ENCODE measurements around the gene ACSS2.

DNA sequence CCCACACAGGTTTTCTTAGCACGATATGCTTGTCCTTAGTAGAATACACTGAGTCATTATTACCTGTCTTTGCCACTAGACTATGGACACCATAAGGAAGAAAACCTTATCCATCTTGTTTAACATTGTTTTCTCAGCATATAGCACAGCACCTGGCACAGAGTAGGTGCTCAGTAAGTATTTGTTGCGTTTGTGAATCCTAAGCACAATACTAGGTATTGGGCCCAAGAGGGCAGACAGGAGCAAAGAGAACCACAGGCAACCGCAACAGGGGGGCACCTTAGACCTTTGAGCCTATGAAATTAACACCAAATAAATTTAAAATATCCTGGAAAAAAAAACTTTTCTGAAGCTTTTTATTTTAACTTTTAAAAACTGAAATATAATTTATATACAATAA, 47.2 kb upstream of the ACSS2 start:
- TF ChIP-seq, protein P1, sequence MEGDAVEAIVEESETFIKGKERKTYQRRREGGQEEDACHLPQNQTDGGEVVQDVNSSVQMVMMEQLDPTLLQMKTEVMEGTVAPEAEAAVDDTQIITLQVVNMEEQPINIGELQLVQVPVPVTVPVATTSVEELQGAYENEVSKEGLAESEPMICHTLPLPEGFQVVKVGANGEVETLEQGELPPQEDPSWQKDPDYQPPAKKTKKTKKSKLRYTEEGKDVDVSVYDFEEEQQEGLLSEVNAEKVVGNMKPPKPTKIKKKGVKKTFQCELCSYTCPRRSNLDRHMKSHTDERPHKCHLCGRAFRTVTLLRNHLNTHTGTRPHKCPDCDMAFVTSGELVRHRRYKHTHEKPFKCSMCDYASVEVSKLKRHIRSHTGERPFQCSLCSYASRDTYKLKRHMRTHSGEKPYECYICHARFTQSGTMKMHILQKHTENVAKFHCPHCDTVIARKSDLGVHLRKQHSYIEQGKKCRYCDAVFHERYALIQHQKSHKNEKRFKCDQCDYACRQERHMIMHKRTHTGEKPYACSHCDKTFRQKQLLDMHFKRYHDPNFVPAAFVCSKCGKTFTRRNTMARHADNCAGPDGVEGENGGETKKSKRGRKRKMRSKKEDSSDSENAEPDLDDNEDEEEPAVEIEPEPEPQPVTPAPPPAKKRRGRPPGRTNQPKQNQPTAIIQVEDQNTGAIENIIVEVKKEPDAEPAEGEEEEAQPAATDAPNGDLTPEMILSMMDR (conservative IDR thresholded peaks at IDR 0.05; ENCODE audit: low read depth in 2 of 2), result peak; percentile 32 to 35; a peak in 3 of 4 replicates
- no peak for TF ChIP-seq EZH2 (IDR thresholded peaks at IDR 0.05; ENCODE audit: low read depth, unreplicated experiment)

All from GM23338 (cell line).